ENCODE data around the gene FAM72A.
"Not testable (repeated sequence)": the region's sequence is repeated elsewhere in the genome, so short reads cannot be mapped to it uniquely, and the experiment has no call there.

The FAM72A gene

GRCh38 chr1:206215600-206216392, 13.2 kb upstream of the FAM72A start:
- not testable (repeated sequence) for DNase-seq (ENCODE audit: low spot score)

- DNase-seq (ENCODE audit: low spot score), result not testable (repeated sequence)
Observed at GRCh38 chr1:206210802-206211201, 8.2 kb upstream of the FAM72A start.

- DNase-seq (ENCODE audit: low spot score), result not testable (repeated sequence)
Observed at GRCh38 chr1:206205569-206205968, 2.9 kb upstream of the FAM72A start.

- DNase-seq (ENCODE audit: low spot score), result not testable (repeated sequence)
Observed at GRCh38 chr1:206204871-206205270, 2.2 kb upstream of the FAM72A start.

GRCh38 chr1:206204159-206204511, 1.5 kb upstream of the FAM72A start:
- not testable (repeated sequence) for DNase-seq (ENCODE audit: low spot score)

GRCh38 chr1:206203364-206204158, 922 bp upstream of the FAM72A start, which contains the start of gene SRGAP2:
SRGAP2 (plus strand) TSS chr1:206203541; CDS start chr1:206205971, 2,430 bp downstream.
- not testable (repeated sequence) for DNase-seq (ENCODE audit: low spot score)

GRCh38 chr1:206196748-206197424, 5.8 kb downstream of the FAM72A start:
- DNase-seq (ENCODE audit: low spot score), result not testable (repeated sequence)

GRCh38 chr1:206195182-206195581, 7.5 kb downstream of the FAM72A start:
- not testable (repeated sequence) for DNase-seq (ENCODE audit: low spot score)

GRCh38 chr1:206186826-206187225, 15.8 kb downstream of the FAM72A start:
- DNase-seq (ENCODE audit: low spot score), result not testable (repeated sequence)

GRCh38 chr1:206185778-206186177, 16.9 kb downstream of the FAM72A start:
- not testable (repeated sequence) for DNase-seq (ENCODE audit: low spot score)

GRCh38 chr1:206183788-206184187, 18.9 kb downstream of the FAM72A start:
- DNase-seq (ENCODE audit: low spot score), result not testable (repeated sequence)

- not testable (repeated sequence) for DNase-seq (ENCODE audit: low spot score)
Observed at GRCh38 chr1:206182368-206183317, 20.0 kb downstream of the FAM72A start.

GRCh38 chr1:206179666-206180065, 23.0 kb downstream of the FAM72A start:
- DNase-seq (ENCODE audit: low spot score), result not testable (repeated sequence)

- DNase-seq (ENCODE audit: low spot score), result not testable (repeated sequence)
Observed at GRCh38 chr1:206178061-206178989, 24.3 kb downstream of the FAM72A start.

GRCh38 chr1:206176114-206176502, 26.5 kb downstream of the FAM72A start:
- DNase-seq (ENCODE audit: low spot score), result not testable (repeated sequence)

GRCh38 chr1:206175459-206176113, 27.1 kb downstream of the FAM72A start:
- not testable (repeated sequence) for DNase-seq (ENCODE audit: low spot score)

- DNase-seq (ENCODE audit: low spot score), result not testable (repeated sequence)
Observed at GRCh38 chr1:206174182-206174868, 28.3 kb downstream of the FAM72A start.

- not testable (repeated sequence) for DNase-seq (ENCODE audit: low spot score)
Observed at GRCh38 chr1:206173110-206173719, 29.4 kb downstream of the FAM72A start.

Measured in AG08396 (cell line).